Measurements from ENCODE around the gene CDC26.

GRCh38 chr9:113238859-113239232 is 36.5 kb downstream of the CDC26 start:
- TF ChIP-seq, protein P1, sequence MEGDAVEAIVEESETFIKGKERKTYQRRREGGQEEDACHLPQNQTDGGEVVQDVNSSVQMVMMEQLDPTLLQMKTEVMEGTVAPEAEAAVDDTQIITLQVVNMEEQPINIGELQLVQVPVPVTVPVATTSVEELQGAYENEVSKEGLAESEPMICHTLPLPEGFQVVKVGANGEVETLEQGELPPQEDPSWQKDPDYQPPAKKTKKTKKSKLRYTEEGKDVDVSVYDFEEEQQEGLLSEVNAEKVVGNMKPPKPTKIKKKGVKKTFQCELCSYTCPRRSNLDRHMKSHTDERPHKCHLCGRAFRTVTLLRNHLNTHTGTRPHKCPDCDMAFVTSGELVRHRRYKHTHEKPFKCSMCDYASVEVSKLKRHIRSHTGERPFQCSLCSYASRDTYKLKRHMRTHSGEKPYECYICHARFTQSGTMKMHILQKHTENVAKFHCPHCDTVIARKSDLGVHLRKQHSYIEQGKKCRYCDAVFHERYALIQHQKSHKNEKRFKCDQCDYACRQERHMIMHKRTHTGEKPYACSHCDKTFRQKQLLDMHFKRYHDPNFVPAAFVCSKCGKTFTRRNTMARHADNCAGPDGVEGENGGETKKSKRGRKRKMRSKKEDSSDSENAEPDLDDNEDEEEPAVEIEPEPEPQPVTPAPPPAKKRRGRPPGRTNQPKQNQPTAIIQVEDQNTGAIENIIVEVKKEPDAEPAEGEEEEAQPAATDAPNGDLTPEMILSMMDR (IDR thresholded peaks at IDR 0.05; ENCODE audit: insufficient read depth, low read length, poor library complexity, severe bottlenecking): no peak
- no peak for TF ChIP-seq EZH2phosphoT487 (conservative IDR thresholded peaks at IDR 0.05; ENCODE audit: low read length)

All from SU-DHL-6 (cell line).